Measurements from ENCODE around the gene ATP2B3.

DNA sequence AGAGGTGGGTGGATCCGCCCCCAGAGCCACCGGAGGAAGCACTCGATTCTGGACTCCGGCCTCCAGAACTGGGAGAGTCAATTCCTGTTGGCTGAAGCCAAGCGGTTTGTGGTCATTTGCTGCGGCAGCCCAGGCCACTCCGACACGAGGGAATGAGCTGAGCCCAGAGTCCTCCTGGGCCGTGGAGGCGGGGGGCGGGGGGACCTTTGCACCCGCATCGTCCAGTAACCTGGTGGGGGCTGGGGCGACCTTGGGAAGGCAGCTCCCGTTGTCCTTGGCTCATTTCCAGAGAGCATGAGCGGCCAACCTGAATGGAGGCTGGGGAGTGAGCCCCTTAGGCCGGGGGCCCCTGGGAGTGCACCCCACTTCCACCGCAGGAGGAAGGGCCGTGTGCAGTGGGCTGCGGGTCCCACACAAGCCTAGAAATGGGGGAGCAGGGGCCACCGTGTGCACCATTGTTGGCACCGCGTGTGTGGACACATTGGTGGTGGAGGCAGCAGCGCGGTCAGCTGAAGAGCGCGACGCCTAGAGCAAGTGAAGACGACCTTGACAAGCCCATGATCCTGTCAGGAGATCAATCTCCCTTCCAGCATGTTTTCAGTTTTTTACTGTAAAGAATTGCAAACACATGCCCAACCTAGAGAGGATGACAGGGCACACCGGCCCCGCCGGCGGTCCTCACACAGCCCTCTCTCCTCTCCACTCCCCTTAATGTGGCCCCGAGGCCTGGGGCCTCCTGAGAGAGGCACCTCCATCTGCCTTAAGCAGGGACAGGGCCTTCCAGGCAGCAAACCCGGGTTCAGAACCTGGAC, 109.6 kb downstream of the ATP2B3 start:
- TF ChIP-seq EP300 (IDR thresholded peaks at IDR 0.05) (no peak), POLR2A (IDR thresholded peaks at IDR 0.05) (no peak)
- TF ChIP-seq, protein P1, sequence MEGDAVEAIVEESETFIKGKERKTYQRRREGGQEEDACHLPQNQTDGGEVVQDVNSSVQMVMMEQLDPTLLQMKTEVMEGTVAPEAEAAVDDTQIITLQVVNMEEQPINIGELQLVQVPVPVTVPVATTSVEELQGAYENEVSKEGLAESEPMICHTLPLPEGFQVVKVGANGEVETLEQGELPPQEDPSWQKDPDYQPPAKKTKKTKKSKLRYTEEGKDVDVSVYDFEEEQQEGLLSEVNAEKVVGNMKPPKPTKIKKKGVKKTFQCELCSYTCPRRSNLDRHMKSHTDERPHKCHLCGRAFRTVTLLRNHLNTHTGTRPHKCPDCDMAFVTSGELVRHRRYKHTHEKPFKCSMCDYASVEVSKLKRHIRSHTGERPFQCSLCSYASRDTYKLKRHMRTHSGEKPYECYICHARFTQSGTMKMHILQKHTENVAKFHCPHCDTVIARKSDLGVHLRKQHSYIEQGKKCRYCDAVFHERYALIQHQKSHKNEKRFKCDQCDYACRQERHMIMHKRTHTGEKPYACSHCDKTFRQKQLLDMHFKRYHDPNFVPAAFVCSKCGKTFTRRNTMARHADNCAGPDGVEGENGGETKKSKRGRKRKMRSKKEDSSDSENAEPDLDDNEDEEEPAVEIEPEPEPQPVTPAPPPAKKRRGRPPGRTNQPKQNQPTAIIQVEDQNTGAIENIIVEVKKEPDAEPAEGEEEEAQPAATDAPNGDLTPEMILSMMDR (IDR thresholded peaks at IDR 0.05): no peak

Data from upper lobe of left lung (tissue), 4 donors.